IMR-90 (cell line): ENCODE data around the gene BOD1L1. TPM values are rescaled to one million over a fixed set of nuclear protein-coding genes. Genes with fewer than 3 reads are reported as not detected.

ENCODE experiments used
- ATAC-seq: fragments of 200-7000 bp; cut with Tn5 transposase; 2 replicates; pipeline ENCODE4 v1.9.1; 2020; ENCODE audit warnings: low read depth, mild to moderate bottlenecking, moderate library complexity
- BruUV-seq: library from RNA; stranded (reverse); fragments of 400-500 nt; replicated peaks from 2 replicates; lab custom pipeline; 2021; lab: Mats Ljungman, UMichigan
- CTCF ChIA-PET: fragments of 300-600 bp; formaldehyde crosslinking; extraction: SDS; loops from one replicate; lab custom pipeline; 2021; ENCODE audit warnings: antibody characterized with exemption; lab: Yijun Ruan, JAX
- POLR2A ChIA-PET: fragments of 300-600 bp; sonication (Branson Sonifier 250); formaldehyde crosslinking; loops from one replicate; lab custom pipeline; 2022; ENCODE audit warnings: antibody characterized with exemption; ENCODE audit not compliant: unreplicated experiment; lab: Charles Lee
- DNase-seq: peaks from one replicate; pipeline ENCODE4 v3.0.0; 2013
- H2AFZ ChIP-seq: replicated peaks from 2 replicates; pipeline ENCODE3; 2013; ENCODE audit warnings: low read length, mild to moderate bottlenecking; ENCODE audit not compliant: poor library complexity
- H2AK5ac ChIP-seq: 2 replicates; pipeline ENCODE4 v1.6.1; 2013; ENCODE audit warnings: low read depth, low read length, inconsistent platforms
- H2AK9ac ChIP-seq: replicated peaks from 2 replicates; pipeline ENCODE3; 2013; ENCODE audit warnings: mild to moderate bottlenecking, low read depth, low read length, moderate library complexity; ENCODE audit not compliant: poor library complexity
- H2BK120ac ChIP-seq: 2 replicates; pipeline ENCODE4 v1.6.1; 2013; ENCODE audit warnings: low read depth, low read length, inconsistent platforms
- H2BK15ac ChIP-seq: 3 replicates; pipeline ENCODE4 v1.6.1; 2013; ENCODE audit warnings: low read depth, low read length, inconsistent platforms
- H2BK20ac ChIP-seq: 2 replicates; pipeline ENCODE4 v1.6.1; 2013; ENCODE audit warnings: low read depth, mild to moderate bottlenecking, inconsistent platforms, low read length, moderate library complexity
- H2BK5ac ChIP-seq: 2 replicates; pipeline ENCODE4 v1.6.1; 2013; ENCODE audit warnings: mild to moderate bottlenecking, low read depth, low read length, inconsistent platforms; ENCODE audit not compliant: poor library complexity, severe bottlenecking
- H3K14ac ChIP-seq: replicated peaks from 2 replicates; pipeline ENCODE4 v1.6.1; 2013; ENCODE audit warnings: low read depth, low read length, inconsistent platforms
- H3K18ac ChIP-seq: 2 replicates; pipeline ENCODE4 v1.6.1; 2013; ENCODE audit warnings: low read depth, low read length, control low read depth
- H3K23ac ChIP-seq: 2 replicates; pipeline ENCODE4 v1.6.1; 2013; ENCODE audit warnings: low read depth, low read length, inconsistent platforms
- H3K27ac ChIP-seq: 2 replicates; pipeline ENCODE4 v1.5.1; 2013; ENCODE audit warnings: mild to moderate bottlenecking, control low read depth, low read length; ENCODE audit not compliant: insufficient read depth
- H3K27me3 ChIP-seq: 2 replicates; pipeline ENCODE4 v1.6.1; 2013; ENCODE audit warnings: low read length; ENCODE audit not compliant: control insufficient read depth, insufficient read depth
- H3K36me3 ChIP-seq: 2 replicates; pipeline ENCODE4 v1.6.1; 2013; ENCODE audit warnings: low read length, mixed read lengths; ENCODE audit not compliant: control insufficient read depth, insufficient read depth
- H3K4ac ChIP-seq: 2 replicates; pipeline ENCODE4 v1.6.1; 2013; ENCODE audit warnings: low read depth, low read length, inconsistent platforms
- H3K4me1 ChIP-seq: 2 replicates; pipeline ENCODE4 v1.6.1; 2013; ENCODE audit warnings: low read length, mixed read lengths; ENCODE audit not compliant: control insufficient read depth, insufficient read depth
- H3K4me2 ChIP-seq: 2 replicates; pipeline ENCODE4 v1.6.1; 2013; ENCODE audit warnings: low read depth, mild to moderate bottlenecking, control low read depth, low read length, moderate library complexity
- H3K4me3 ChIP-seq: 2 replicates; pipeline ENCODE4 v1.5.1; 2013; ENCODE audit warnings: low read depth, mild to moderate bottlenecking, control low read depth, low read length, moderate library complexity; ENCODE audit not compliant: insufficient read depth
- H3K56ac ChIP-seq: 2 replicates; pipeline ENCODE4 v1.6.1; 2013; ENCODE audit warnings: low read length, inconsistent platforms; ENCODE audit not compliant: insufficient read depth; ENCODE audit errors: extremely low read depth
- H3K79me1 ChIP-seq, 2 experiments: 2 replicates each; pipeline ENCODE4 v1.6.1; 2013; ENCODE audit warnings: low read length in 2 of 2, inconsistent platforms in 1 of 2, low read depth in 1 of 2
- H3K9ac ChIP-seq: 2 replicates; pipeline ENCODE4 v1.6.1; 2013; ENCODE audit warnings: low read depth, low read length, control low read depth
- H3K9me1 ChIP-seq: 2 replicates; pipeline ENCODE4 v1.6.1; 2013; ENCODE audit warnings: low read length, inconsistent platforms; ENCODE audit not compliant: insufficient read depth
- H3K9me3 ChIP-seq: 2 replicates; pipeline ENCODE4 v1.6.1; 2013; ENCODE audit warnings: low read length; ENCODE audit not compliant: control insufficient read depth, insufficient read depth
- H4K20me1 ChIP-seq: 2 replicates; pipeline ENCODE4 v1.6.1; 2013; ENCODE audit warnings: low read length, inconsistent platforms; ENCODE audit not compliant: insufficient read depth
- H4K5ac ChIP-seq: 2 replicates; pipeline ENCODE4 v1.6.1; 2013; ENCODE audit warnings: mild to moderate bottlenecking, low read depth, low read length, control low read depth
- H4K8ac ChIP-seq, 2 experiments: 2 replicates each; pipeline ENCODE4 v1.6.1; 2013; ENCODE audit warnings: low read depth in 2 of 2, low read length in 2 of 2, control low read depth in 1 of 2, inconsistent platforms in 1 of 2
- H4K91ac ChIP-seq: 2 replicates; pipeline ENCODE4 v1.6.1; 2013; ENCODE audit warnings: low read depth, low read length, inconsistent platforms; ENCODE audit not compliant: insufficient read depth
- BHLHE40 ChIP-seq: fragments of 150-350 bp; IDR thresholded peaks from 2 replicates; pipeline ENCODE4 v1.6.1; 2016; ENCODE audit warnings: mild to moderate bottlenecking, low read depth, low read length
- ELK1 ChIP-seq: fragments of 150-350 bp; IDR thresholded peaks from 2 replicates; pipeline ENCODE4 v1.6.1; 2016; ENCODE audit warnings: low read depth, mild to moderate bottlenecking, low read length, moderate library complexity, borderline replicate concordance
- FOS ChIP-seq: fragments of 150-350 bp; IDR thresholded peaks from 2 replicates; pipeline ENCODE4 v1.6.1; 2016; ENCODE audit warnings: low read depth, low read length
- MAFK ChIP-seq: IDR thresholded peaks from 2 replicates; pipeline ENCODE4 v1.6.1; 2012; ENCODE audit warnings: low read depth, low read length, improper control_type of control experiment
- MAZ ChIP-seq: IDR thresholded peaks from 2 replicates; pipeline ENCODE4 v1.6.1; 2012; ENCODE audit warnings: low read depth, mild to moderate bottlenecking, low read length, improper control_type of control experiment, moderate library complexity, borderline replicate concordance
- RAD21 ChIP-seq: IDR thresholded peaks from 2 replicates; pipeline ENCODE4 v1.6.1; 2012; ENCODE audit warnings: low read length, improper control_type of control experiment
- SMC3 ChIP-seq: fragments of 150-350 bp; IDR thresholded peaks from 2 replicates; pipeline ENCODE4 v1.6.1; 2016; ENCODE audit warnings: low read depth, mild to moderate bottlenecking, antibody characterized with exemption, low read length, moderate library complexity
- USF2 ChIP-seq: fragments of 150-350 bp; IDR thresholded peaks from 2 replicates; pipeline ENCODE4 v1.6.1; 2017; ENCODE audit warnings: mild to moderate bottlenecking, antibody characterized with exemption, low read length, low read depth
- WGBS, 2 experiments: methylation state at CpG; one replicate each; pipeline versions ENCODE4 v1.1.5 to v1.1.7; 2013; ENCODE audit warnings: missing lambda C conversion rate in 2 of 2; ENCODE audit not compliant: insufficient read length in 1 of 2; ENCODE audit errors: extremely low coverage in 2 of 2; 5-methylcytosine and 5-hydroxymethylcytosine counted together
- dilution Hi-C: fragments of 300-500 bp; cut with HindIII; formaldehyde crosslinking; loops from one replicate; pipeline ENCODE4 v1.14.3; 2018; ENCODE audit warnings: low sequenced_read_pairs; ENCODE audit not compliant: unreplicated experiment
- in situ Hi-C: fragments of 300-500 bp; cut with MboI; formaldehyde crosslinking; loops from 3 replicates; pipeline ENCODE4 v1.14.3; 2019; ENCODE audit warnings: low sequenced_read_pairs, inconsistent platforms, mixed read lengths
- intact Hi-C: fragments of 100-400 bp; cut with micrococcal nuclease; formaldehyde crosslinking; loops from 2 replicates; pipeline ENCODE4 v1.10.0; 2022
- polyA plus RNA-seq, 3 experiments: library from polyadenylated mRNA; depleted of rRNA; stranded (reverse); fragments of >200 nt; gene quantifications; 2 replicates each; pipeline ENCODE4 v1.2.3, GENCODE V29; 2012; ENCODE audit warnings: low replicate concordance in 1 of 3
- total RNA-seq: library from RNA; depleted of rRNA; stranded (reverse); fragments of >200 nt; gene quantifications from 2 replicates; pipeline ENCODE4 v1.2.3, GENCODE V29; 2012

The BOD1L1 gene
- total and polyA plus RNA-seq, 2 of the 4 experiments (the other 2 are of a cell fraction): 13.5 to 26.9 TPM

DNA sequence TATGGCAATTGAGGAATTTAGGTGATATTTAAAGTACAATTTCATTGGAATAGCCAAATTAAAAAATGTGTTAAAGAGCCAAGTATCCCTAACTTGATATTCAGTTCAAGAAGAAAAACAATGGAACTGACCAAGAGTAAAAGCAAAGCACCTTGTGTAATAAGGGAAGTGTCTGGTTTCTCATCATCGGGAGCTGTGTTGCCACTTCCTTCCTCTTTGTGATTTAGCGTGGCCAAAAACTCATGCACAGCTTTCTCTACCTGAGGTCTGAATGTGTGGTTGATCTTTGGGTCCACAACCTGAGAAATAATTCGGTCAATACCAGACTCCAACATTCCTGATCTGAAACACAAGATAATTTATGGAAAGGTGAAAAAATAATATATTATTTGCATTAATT is 12.4 kb downstream of the BOD1L1 start:
- no peak for DNase-seq
- Histone ChIP-seq H2BK120ac (no peak overlapping the region), H3K23ac (no peak overlapping the region), H3K4me1 (no peaks in the 10 kb centered on the region), H3K4me2 (no peak overlapping the region), H4K91ac (no peak overlapping the region), H3K56ac (no peak overlapping the region), H3K79me1 (peaks cover 6% of the 10 kb centered on the region in 2 experiments), H3K9me1 (no peaks in the 10 kb centered on the region; the same call in 1 of the 2 replicates), H4K5ac (no peak overlapping the region), H4K8ac (no peak overlapping the region), H3K36me3 (peaks cover 35% of the 10 kb centered on the region), H3K27ac (no peak overlapping the region), H2AK9ac (no peak overlapping the region), H3K9me3 (no peaks in the 10 kb centered on the region), H3K4me3 (no peak overlapping the region), H2BK5ac (no peak overlapping the region), H3K18ac (no peak overlapping the region), H3K14ac (no peak overlapping the region), H2AFZ (no peak overlapping the region), H4K20me1 (no peaks in the 10 kb centered on the region; the same call in 1 of the 2 replicates), H3K9ac (no peak overlapping the region), H3K4ac (no peak overlapping the region), H2BK20ac (no peak overlapping the region), H3K27me3 (no peaks in the 10 kb centered on the region), H2BK15ac (no peak overlapping the region), H2AK5ac (no peak overlapping the region)
- CTCF ChIA-PET: no interaction called here
- POLR2A ChIA-PET: no interaction called here
- dilution Hi-C loops (no loop called here), intact Hi-C loops (no loop called here), in situ Hi-C loops (no loop called here)
- no peak for ATAC-seq
- TF ChIP-seq MAFK (no peak), ELK1 (no peak), MAZ (no peak), FOS (no peak), SMC3 (no peak), BHLHE40 (no peak), USF2 (no peak), RAD21 (no peak)
- no TSS peak for BruUV-seq
- no CpG with 5 or more reads among the region's 3 CpGs for WGBS, 2 experiments
